Keratinocyte (primary cell): ENCODE results near the gene SURF1. TPM values are rescaled to one million over a fixed set of nuclear protein-coding genes. Genes with fewer than 3 reads are reported as not detected.

Source experiments
- DNase-seq: peaks from one replicate; pipeline ENCODE4 v3.0.0-alpha.2; 2011; ENCODE audit warnings: low read depth, missing footprints, low spot score
- FAIRE-seq: peaks from 2 replicates; lab custom pipeline; 2011; peaks lifted over from hg19 to GRCh38; lab: Jason Lieb, UNC
- H2AFZ ChIP-seq: 2 replicates; pipeline ENCODE4 v1.6.0; 2012; ENCODE audit warnings: low read length, control low read depth, inconsistent platforms; ENCODE audit not compliant: control insufficient read depth
- H3K27ac ChIP-seq: 2 replicates; pipeline ENCODE4 v1.5.1; 2011; ENCODE audit warnings: low read length; ENCODE audit not compliant: control insufficient read depth, insufficient read depth
- H3K27me3 ChIP-seq: 3 replicates; pipeline ENCODE4 v1.6.0; 2011; ENCODE audit warnings: low read length; ENCODE audit not compliant: control insufficient read depth, insufficient read depth; ENCODE audit errors: extremely low read depth
- H3K36me3 ChIP-seq, 2 experiments: 2 replicates in 1 of 2; 3 replicates in 1 of 2; pipeline ENCODE4 v1.5.1; 2011; ENCODE audit warnings: low read length in 2 of 2, mild to moderate bottlenecking in 1 of 2; ENCODE audit not compliant: control insufficient read depth in 2 of 2, insufficient read depth in 2 of 2; ENCODE audit errors: extremely low read depth in 1 of 2
- H3K4me1 ChIP-seq: 3 replicates; pipeline ENCODE4 v1.5.1; 2011; ENCODE audit warnings: low read length; ENCODE audit not compliant: control insufficient read depth, insufficient read depth; ENCODE audit errors: extremely low read depth
- H3K4me2 ChIP-seq: 3 replicates; pipeline ENCODE4 v1.6.0; 2011; ENCODE audit warnings: low read depth, low read length; ENCODE audit not compliant: control insufficient read depth, insufficient read depth; ENCODE audit errors: extremely low read depth
- H3K4me3 ChIP-seq, 3 experiments: fragments of 200-600 bp in 1 of 3; sonication (generic) in 1 of 3; 2 replicates in 2 of 3; 3 replicates in 1 of 3; pipeline ENCODE4 v1.5.1; 2011 to 2016; ENCODE audit warnings: low read length in 3 of 3, mild to moderate bottlenecking in 3 of 3, control low read depth in 2 of 3, inconsistent platforms in 1 of 3, low read depth in 1 of 3, mixed read lengths in 1 of 3, mixed run types in 1 of 3, moderate library complexity in 1 of 3; ENCODE audit not compliant: control insufficient read depth in 2 of 3, insufficient read depth in 2 of 3; ENCODE audit errors: extremely low read depth in 1 of 3
- H3K79me2 ChIP-seq: 2 replicates; pipeline ENCODE4 v1.6.0; 2012; ENCODE audit warnings: low read length; ENCODE audit not compliant: control insufficient read depth, insufficient read depth
- H3K9ac ChIP-seq: 3 replicates; pipeline ENCODE4 v1.6.0; 2011; ENCODE audit warnings: low read length; ENCODE audit not compliant: control insufficient read depth, insufficient read depth; ENCODE audit errors: extremely low read depth
- H3K9me1 ChIP-seq: 3 replicates; pipeline ENCODE4 v1.6.0; 2011; ENCODE audit warnings: low read length; ENCODE audit not compliant: control insufficient read depth, insufficient read depth; ENCODE audit errors: extremely low read depth
- H3K9me3 ChIP-seq: 2 replicates; pipeline ENCODE4 v1.5.1; 2012; ENCODE audit warnings: low read depth, low read length; ENCODE audit not compliant: control insufficient read depth
- H4K20me1 ChIP-seq: 3 replicates; pipeline ENCODE4 v1.6.0; 2011; ENCODE audit warnings: low read length; ENCODE audit not compliant: control insufficient read depth, insufficient read depth; ENCODE audit errors: extremely low read depth
- EZH2 ChIP-seq: IDR thresholded peaks from one replicate; pipeline ENCODE4 v1.6.1; 2012; ENCODE audit warnings: inconsistent platforms, mild to moderate bottlenecking, low read length, moderate library complexity
- dilution Hi-C: fragments of 300-500 bp; cut with MboI; formaldehyde crosslinking; loops from one replicate; pipeline ENCODE4 v1.7.0; 2020; ENCODE audit warnings: low sequenced_read_pairs; ENCODE audit not compliant: extremely low pct_ligation_motif_present
- polyA plus RNA-seq, 5 experiments: library from polyadenylated mRNA; depleted of rRNA in 3 of 5; stranded (reverse) in 3 of 5; stranded (forward) in 1 of 5; unstranded in 1 of 5; fragments of >200 nt; gene quantifications; 1 replicate in 1 of 5; 2 replicates in 3 of 5; 3 replicates in 1 of 5; pipeline versions ENCODE4 v1.2.1 to v1.2.3, GENCODE V29; 2011 to 2012; ENCODE audit warnings: missing spikeins in 2 of 5, low read depth in 1 of 5, low replicate concordance in 1 of 5
- TF ChIP-seq, protein P1 (sequence below), 3 experiments: IDR thresholded peaks in 1 of 3; conservative IDR thresholded peaks in 1 of 3; optimal IDR thresholded peaks in 1 of 3; 2 replicates in 2 of 3; 3 replicates in 1 of 3; pipeline versions ENCODE3 to v1.5.1; 2011; ENCODE audit warnings: low read length in 3 of 3, mild to moderate bottlenecking in 3 of 3, moderate library complexity in 2 of 3, control low read depth in 1 of 3, inconsistent platforms in 1 of 3; ENCODE audit not compliant: insufficient read depth in 2 of 3; ENCODE audit errors: extremely low read depth in 1 of 3

SURF1 gene
- polyA plus RNA-seq, 1 donor (not counting 4 experiments of a cell fraction or from before 2014, with no cell fraction given): 31.1 TPM

DNA sequence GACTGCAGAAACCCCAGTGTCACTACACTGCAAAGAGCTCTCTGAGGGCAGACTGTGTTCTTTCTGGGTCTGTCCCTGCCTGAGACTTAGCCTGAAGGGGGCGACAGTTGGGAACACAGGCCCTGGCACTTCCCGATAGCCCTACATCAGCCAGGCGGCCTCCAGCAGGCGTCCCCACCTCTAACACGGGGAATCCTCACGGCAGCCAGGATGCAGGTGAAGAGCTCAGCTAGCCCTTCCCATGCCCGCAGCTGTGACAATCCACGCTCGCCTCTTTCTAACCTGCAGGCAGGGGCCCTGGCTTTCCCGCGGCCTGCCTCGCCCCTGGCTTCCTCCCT, 14.2 kb downstream of the SURF1 start:
- peaks cover 7% of the 10 kb centered on the region for H3K4me1 ChIP-seq
- no peaks in the 10 kb centered on the region for H3K9me1 ChIP-seq
- H3K9me3 ChIP-seq: no peaks in the 10 kb centered on the region
- dilution Hi-C loops: no loop called here
- no peaks in the 10 kb centered on the region for H3K27me3 ChIP-seq
- no peak for DNase-seq
- no peak overlapping the region for H3K9ac ChIP-seq
- H3K79me2 ChIP-seq: peaks cover 20% of the 10 kb centered on the region
- no peak overlapping the region for H3K4me2 ChIP-seq
- FAIRE-seq: no peak
- H3K27ac ChIP-seq: no peak overlapping the region
- H4K20me1 ChIP-seq: peaks cover 3% of the 10 kb centered on the region
- TF ChIP-seq EZH2: no peak
- TF ChIP-seq, protein P1, sequence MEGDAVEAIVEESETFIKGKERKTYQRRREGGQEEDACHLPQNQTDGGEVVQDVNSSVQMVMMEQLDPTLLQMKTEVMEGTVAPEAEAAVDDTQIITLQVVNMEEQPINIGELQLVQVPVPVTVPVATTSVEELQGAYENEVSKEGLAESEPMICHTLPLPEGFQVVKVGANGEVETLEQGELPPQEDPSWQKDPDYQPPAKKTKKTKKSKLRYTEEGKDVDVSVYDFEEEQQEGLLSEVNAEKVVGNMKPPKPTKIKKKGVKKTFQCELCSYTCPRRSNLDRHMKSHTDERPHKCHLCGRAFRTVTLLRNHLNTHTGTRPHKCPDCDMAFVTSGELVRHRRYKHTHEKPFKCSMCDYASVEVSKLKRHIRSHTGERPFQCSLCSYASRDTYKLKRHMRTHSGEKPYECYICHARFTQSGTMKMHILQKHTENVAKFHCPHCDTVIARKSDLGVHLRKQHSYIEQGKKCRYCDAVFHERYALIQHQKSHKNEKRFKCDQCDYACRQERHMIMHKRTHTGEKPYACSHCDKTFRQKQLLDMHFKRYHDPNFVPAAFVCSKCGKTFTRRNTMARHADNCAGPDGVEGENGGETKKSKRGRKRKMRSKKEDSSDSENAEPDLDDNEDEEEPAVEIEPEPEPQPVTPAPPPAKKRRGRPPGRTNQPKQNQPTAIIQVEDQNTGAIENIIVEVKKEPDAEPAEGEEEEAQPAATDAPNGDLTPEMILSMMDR (optimal IDR thresholded peaks at IDR 0.05 in 1 of 3, IDR thresholded peaks at IDR 0.05 in 1 of 3, conservative IDR thresholded peaks at IDR 0.05 in 1 of 3; ENCODE audit: extremely low read depth in 1 of 3, insufficient read depth in 2 of 3, low read length in 3 of 3): peak in 2 of 3 experiments; percentile 30 to 38
- no peak overlapping the region for H3K4me3 ChIP-seq
- H3K36me3 ChIP-seq: peaks cover 45 to 56% of the 10 kb centered on the region in 2 experiments
- no peak overlapping the region for H2AFZ ChIP-seq

GRCh38 chr9:133341369-133342068, 14.8 kb downstream of the SURF1 start:
- peaks cover 4% of the 10 kb centered on the region for H3K4me1 ChIP-seq
- no peak overlapping the region for H2AFZ ChIP-seq
- peaks cover 45 to 56% of the 10 kb centered on the region in 2 experiments for H3K36me3 ChIP-seq
- TF ChIP-seq, protein P1 (optimal IDR thresholded peaks at IDR 0.05 in 1 of 3, IDR thresholded peaks at IDR 0.05 in 1 of 3, conservative IDR thresholded peaks at IDR 0.05 in 1 of 3; ENCODE audit: extremely low read depth in 1 of 3, insufficient read depth in 2 of 3, low read length in 3 of 3): no peak
- no peak for TF ChIP-seq EZH2
- H3K27ac ChIP-seq: no peak overlapping the region
- H3K4me2 ChIP-seq: no peak overlapping the region
- H3K9me1 ChIP-seq: no peaks in the 10 kb centered on the region
- H3K9ac ChIP-seq: no peak overlapping the region
- H3K27me3 ChIP-seq: no peaks in the 10 kb centered on the region
- FAIRE-seq (no peak), DNase-seq (no peak)
- no peaks in the 10 kb centered on the region for H3K9me3 ChIP-seq
- peaks cover 3% of the 10 kb centered on the region for H4K20me1 ChIP-seq
- no peak overlapping the region for H3K4me3 ChIP-seq
- peaks cover 14% of the 10 kb centered on the region for H3K79me2 ChIP-seq
- dilution Hi-C loops: no loop called here
